ENCODE data around the gene RHOF. TPM values are rescaled to one million over a fixed set of nuclear protein-coding genes. Genes with fewer than 3 reads are reported as not detected.

The RHOF gene
- total RNA-seq, 2 experiments from 2014 or later = 23.5 to 53.7 TPM

- H3K4me1 ChIP-seq (ENCODE audit: insufficient read depth, low read length, poor library complexity, severe bottlenecking) = peaks cover 56% of the 10 kb centered on the region
- H4K20me1 ChIP-seq (ENCODE audit: insufficient read depth, low read length) = peaks cover 6% of the 10 kb centered on the region; the same call in 1 of the 2 replicates
- peaks cover 24% of the 10 kb centered on the region; the same call in 1 of the 2 replicates for H3K79me2 ChIP-seq (ENCODE audit: insufficient read depth, low read depth, low read length)
- peaks cover 53% of the 10 kb centered on the region for H3K36me3 ChIP-seq (ENCODE audit: insufficient read depth, low read length)
- DNase-seq (ENCODE audit: low spot score) = no peak
- peak overlapping the region; percentile 62 for H3K27ac ChIP-seq (ENCODE audit: low read depth, low read length, poor library complexity, severe bottlenecking)
- no peaks in the 10 kb centered on the region for H3K9me2 ChIP-seq (ENCODE audit: insufficient read depth, low read length)
- TF ChIP-seq EZH2phosphoT487 (IDR thresholded peaks at IDR 0.05; ENCODE audit: borderline replicate concordance, low read depth, low read length) = no peak
- TF ChIP-seq, protein P1, sequence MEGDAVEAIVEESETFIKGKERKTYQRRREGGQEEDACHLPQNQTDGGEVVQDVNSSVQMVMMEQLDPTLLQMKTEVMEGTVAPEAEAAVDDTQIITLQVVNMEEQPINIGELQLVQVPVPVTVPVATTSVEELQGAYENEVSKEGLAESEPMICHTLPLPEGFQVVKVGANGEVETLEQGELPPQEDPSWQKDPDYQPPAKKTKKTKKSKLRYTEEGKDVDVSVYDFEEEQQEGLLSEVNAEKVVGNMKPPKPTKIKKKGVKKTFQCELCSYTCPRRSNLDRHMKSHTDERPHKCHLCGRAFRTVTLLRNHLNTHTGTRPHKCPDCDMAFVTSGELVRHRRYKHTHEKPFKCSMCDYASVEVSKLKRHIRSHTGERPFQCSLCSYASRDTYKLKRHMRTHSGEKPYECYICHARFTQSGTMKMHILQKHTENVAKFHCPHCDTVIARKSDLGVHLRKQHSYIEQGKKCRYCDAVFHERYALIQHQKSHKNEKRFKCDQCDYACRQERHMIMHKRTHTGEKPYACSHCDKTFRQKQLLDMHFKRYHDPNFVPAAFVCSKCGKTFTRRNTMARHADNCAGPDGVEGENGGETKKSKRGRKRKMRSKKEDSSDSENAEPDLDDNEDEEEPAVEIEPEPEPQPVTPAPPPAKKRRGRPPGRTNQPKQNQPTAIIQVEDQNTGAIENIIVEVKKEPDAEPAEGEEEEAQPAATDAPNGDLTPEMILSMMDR (conservative IDR thresholded peaks at IDR 0.05; ENCODE audit: low read length) = no peak
- intact Hi-C loops (cut with micrococcal nuclease; ENCODE audit: unreplicated experiment) = no loop called here
- POLR2A ChIA-PET = interaction anchor here (1.1 to 2.8 kb wide), 3 partner anchors 8 to 28 kb away, joined by 4 to 19 read pairs (median 10); partner anchors contain the start of gene RHOF
- H3K9me3 ChIP-seq (ENCODE audit: low read length) = no peaks in the 10 kb centered on the region
- no peak overlapping the region for H2AFZ ChIP-seq (ENCODE audit: low read length)
- CTCF ChIA-PET (ENCODE audit: unreplicated experiment) = interaction anchor here (1.4 to 2.9 kb wide), 3 partner anchors 16 to 28 kb away, joined by 3 to 13 read pairs (median 4); partner anchors contain the start of gene RHOF
- TSS peak; percentile 42 for BruUV-seq (replicated peaks)
- peak overlapping the region; percentile 92 for H3K4me2 ChIP-seq (ENCODE audit: low read length)
- H3K4me3 ChIP-seq (ENCODE audit: low read depth, low read length, poor library complexity, severe bottlenecking) = no peak overlapping the region
Observed at GRCh38 chr12:121810234-121810817, 16.8 kb upstream of the RHOF start.

DNA sequence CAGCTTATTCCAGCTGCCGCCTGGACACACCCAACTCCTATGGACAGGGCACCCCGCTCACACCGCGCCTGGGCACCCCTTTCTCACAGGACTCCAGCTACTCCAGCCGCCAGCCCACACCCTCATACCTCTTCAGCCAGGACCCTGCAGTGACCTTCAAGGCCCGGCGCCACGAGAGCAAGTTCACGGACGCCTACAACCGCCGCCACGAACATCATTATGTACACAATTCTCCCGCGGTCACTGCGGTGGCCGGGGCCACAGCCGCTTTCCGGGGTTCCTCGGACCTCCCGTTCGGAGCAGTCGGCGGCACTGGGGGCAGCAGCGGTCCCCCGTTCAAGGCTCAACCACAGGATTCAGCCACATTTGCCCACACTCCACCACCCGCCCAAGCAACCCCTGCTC is 16.2 kb upstream of the RHOF start:
- Histone ChIP-seq H2AFZ (ENCODE audit: low read length) (no peak overlapping the region), H3K9me2 (ENCODE audit: insufficient read depth, low read length) (no peaks in the 10 kb centered on the region), H3K4me2 (ENCODE audit: low read length) (no peak overlapping the region), H3K79me2 (ENCODE audit: insufficient read depth, low read depth, low read length) (peaks cover 30% of the 10 kb centered on the region; the same call in 1 of the 2 replicates), H3K36me3 (ENCODE audit: insufficient read depth, low read length) (peaks cover 47% of the 10 kb centered on the region), H4K20me1 (ENCODE audit: insufficient read depth, low read length) (peaks cover 6% of the 10 kb centered on the region; the same call in 1 of the 2 replicates), H3K9me3 (ENCODE audit: low read length) (no peaks in the 10 kb centered on the region), H3K4me3 (ENCODE audit: low read depth, low read length, poor library complexity, severe bottlenecking) (no peak overlapping the region), H3K27ac (ENCODE audit: low read depth, low read length, poor library complexity, severe bottlenecking) (no peak overlapping the region), H3K4me1 (ENCODE audit: insufficient read depth, low read length, poor library complexity, severe bottlenecking) (peaks cover 56% of the 10 kb centered on the region)
- intact Hi-C loops (cut with micrococcal nuclease; ENCODE audit: unreplicated experiment) = no loop called here
- ChIA-PET CTCF (ENCODE audit: unreplicated experiment) (interaction anchor here (1.7 to 2.9 kb wide), 2 partner anchors 16 to 28 kb away, joined by 4 to 13 read pairs; partner anchors contain the start of gene RHOF), POLR2A (no interaction called here)
- no TSS peak for BruUV-seq (replicated peaks)
- TF ChIP-seq EZH2phosphoT487 (IDR thresholded peaks at IDR 0.05; ENCODE audit: borderline replicate concordance, low read depth, low read length) = no peak
- TF ChIP-seq, protein P1 (conservative IDR thresholded peaks at IDR 0.05; ENCODE audit: low read length) = no peak
- no peak for DNase-seq (ENCODE audit: low spot score)

DNA sequence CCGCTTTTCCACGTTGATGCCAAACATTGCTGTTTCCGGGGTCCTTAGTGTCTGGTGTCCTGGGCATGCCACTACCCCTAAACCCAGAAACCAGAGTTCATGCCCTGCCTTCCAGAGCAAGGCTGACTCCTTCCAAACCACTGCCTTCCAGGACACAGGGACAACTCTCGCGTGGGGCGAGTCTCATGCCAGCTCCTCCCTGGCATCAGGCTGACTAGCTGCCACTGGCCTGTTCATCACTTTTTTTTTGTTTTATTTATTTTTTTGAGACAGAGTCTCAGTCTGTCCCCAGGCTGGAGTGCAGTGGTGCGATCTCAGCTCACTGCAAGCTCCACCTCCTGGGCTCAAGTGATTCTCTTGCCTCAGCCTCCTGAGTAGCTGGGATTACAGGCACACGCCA is 15.1 kb upstream of the RHOF start:
- Histone ChIP-seq H3K4me2 (ENCODE audit: low read length) (no peak overlapping the region), H3K9me2 (ENCODE audit: insufficient read depth, low read length) (no peaks in the 10 kb centered on the region), H4K20me1 (ENCODE audit: insufficient read depth, low read length) (peaks cover 6% of the 10 kb centered on the region; the same call in 1 of the 2 replicates), H3K27ac (ENCODE audit: low read depth, low read length, poor library complexity, severe bottlenecking) (no peak overlapping the region), H3K4me3 (ENCODE audit: low read depth, low read length, poor library complexity, severe bottlenecking) (no peak overlapping the region), H2AFZ (ENCODE audit: low read length) (no peak overlapping the region), H3K9me3 (ENCODE audit: low read length) (no peaks in the 10 kb centered on the region), H3K79me2 (ENCODE audit: insufficient read depth, low read depth, low read length) (peaks cover 27% of the 10 kb centered on the region; the same call in 1 of the 2 replicates), H3K36me3 (ENCODE audit: insufficient read depth, low read length) (peaks cover 39% of the 10 kb centered on the region), H3K4me1 (ENCODE audit: insufficient read depth, low read length, poor library complexity, severe bottlenecking) (peaks cover 56% of the 10 kb centered on the region)
- CTCF ChIA-PET (ENCODE audit: unreplicated experiment) = interaction anchor here (1.7 kb wide), 1 partner anchor 29 kb away, joined by 4 read pairs; no protein-coding TSS in a partner anchor
- DNase-seq (ENCODE audit: low spot score) = no peak
- POLR2A ChIA-PET = no interaction called here
- BruUV-seq (replicated peaks) = no TSS peak
- no peak for TF ChIP-seq EZH2phosphoT487 (IDR thresholded peaks at IDR 0.05; ENCODE audit: borderline replicate concordance, low read depth, low read length)
- TF ChIP-seq, protein P1 (conservative IDR thresholded peaks at IDR 0.05; ENCODE audit: low read length) = no peak
- intact Hi-C loops (cut with micrococcal nuclease; ENCODE audit: unreplicated experiment) = no loop called here
